GM19240 (cell line): Measurements from ENCODE around the gene LCN15.
A peak's percentile ranks its signal among the peaks of the same experiment; 100 is the strongest.
"Not testable (repeated sequence)": the region's sequence is repeated elsewhere in the genome, so short reads cannot be mapped to it uniquely, and the experiment has no call there.

Source experiments
- DNase-seq: peaks from one replicate; pipeline ENCODE4 v3.0.0; 2011; ENCODE audit warnings: low spot score; ENCODE audit not compliant: insufficient read length

The LCN15 gene

DNA sequence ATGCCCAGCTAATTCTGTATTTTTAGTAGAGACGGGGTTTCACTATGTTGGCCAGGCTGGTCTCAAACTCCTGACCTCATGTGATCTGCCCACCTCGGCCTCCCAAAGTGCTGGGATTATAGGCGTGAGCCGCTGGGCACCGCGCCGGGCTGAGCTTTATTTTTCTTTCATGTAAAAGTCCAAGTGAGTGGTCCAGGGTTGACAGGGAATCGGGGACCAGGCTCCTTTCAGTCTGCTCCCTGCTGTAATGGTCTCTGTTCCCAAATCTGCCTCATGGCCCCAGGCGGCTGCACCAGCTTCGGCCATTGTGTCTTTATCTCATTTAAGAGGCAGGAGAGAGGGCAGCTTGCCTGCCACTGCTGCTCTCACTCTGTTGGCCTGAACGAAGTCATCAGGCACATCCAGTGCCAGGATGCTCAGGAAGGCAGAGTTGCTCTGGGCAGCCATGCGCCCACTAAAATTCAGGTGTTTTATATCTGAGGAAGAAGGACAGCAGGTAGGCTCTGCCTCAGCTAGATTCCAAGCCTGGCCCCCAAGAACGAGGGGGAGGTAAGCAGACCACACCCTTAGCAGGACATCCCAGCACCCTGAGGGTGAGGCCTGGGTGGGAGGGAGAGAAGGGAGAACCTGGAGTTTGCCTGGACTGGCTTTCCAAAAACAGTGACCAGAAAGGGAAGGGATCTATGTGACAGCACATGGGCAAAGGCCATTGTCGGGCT, 30.1 kb upstream of the LCN15 start:
- DNase-seq = no peak

DNA sequence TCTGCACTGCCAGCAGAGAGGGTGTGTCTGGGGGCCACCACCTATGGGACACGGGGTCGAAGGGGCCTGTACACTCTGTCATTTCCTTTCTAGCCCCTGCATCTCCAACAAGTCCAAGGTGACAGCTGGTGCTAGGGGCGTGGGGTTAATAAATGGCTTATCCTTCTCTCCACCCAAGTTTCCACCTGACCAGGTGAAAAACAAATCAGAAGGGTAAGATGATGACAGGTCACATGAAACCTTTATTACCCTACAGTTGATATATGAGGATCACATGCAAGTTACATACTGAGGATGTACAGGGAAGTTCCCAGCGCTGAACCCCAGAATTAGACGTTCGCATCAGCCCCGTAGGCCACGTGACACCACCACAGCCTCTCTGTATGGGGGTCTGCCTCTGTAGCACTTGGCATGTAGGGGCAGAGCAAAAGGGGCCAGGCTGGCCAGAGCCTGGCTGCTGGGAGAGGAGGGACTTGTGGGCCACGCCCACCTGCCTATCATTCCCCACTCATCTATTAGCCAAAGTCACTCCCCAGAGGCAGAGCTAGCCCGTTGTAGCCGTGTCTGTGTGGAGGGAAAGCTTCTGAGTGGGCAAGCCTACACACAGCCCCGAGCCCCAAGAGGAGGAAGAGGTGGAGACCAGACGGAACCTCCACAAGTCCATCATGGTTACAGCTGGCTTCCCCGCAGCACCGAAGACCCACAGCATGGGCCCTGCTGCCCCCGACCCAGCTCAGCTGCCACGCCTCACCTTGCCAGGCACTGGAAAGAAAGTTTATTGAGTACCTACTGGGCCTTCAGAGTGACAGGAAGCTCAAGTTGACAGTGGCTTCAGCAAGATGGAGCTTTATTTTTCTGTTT, 29.0 kb upstream of the LCN15 start:
- DNase-seq = no peak

DNA sequence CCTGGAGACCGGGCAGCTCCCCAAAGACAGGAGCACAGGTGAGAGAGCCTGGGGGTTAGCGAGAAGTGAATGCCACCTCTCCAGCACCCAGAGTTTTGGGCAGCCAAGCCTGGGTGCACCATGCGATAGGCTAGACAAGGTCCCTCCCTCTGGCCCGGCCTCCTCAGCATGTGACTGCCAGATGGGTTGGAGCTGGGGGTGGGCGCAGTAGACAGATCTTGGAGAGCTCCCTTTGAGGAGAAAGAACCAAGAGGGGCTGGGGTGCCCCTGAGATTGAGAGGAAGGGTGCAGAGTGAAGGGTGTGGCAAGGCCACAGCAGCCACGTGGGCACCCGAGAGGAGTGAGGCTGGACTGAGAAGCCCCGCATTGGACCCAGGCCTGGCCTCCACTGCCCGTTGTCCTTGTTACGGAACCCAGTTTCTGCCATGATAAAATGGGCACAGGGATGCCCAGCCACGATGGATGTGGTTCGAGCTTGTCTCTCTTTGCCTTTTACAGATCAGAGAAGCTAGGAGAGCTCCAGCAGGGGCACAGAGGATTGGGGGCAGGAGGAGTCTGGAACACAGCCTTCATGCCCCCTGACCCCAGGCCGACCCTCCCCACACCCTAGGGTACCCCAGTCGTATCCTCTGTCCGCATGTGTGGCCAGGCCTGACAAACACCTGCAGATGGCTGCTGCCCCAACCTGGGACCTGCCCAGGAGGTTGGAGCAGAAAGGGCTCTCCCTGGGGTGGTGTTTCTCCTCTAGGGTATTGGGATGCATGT, 28.2 kb upstream of the LCN15 start:
- DNase-seq = no peak

DNA sequence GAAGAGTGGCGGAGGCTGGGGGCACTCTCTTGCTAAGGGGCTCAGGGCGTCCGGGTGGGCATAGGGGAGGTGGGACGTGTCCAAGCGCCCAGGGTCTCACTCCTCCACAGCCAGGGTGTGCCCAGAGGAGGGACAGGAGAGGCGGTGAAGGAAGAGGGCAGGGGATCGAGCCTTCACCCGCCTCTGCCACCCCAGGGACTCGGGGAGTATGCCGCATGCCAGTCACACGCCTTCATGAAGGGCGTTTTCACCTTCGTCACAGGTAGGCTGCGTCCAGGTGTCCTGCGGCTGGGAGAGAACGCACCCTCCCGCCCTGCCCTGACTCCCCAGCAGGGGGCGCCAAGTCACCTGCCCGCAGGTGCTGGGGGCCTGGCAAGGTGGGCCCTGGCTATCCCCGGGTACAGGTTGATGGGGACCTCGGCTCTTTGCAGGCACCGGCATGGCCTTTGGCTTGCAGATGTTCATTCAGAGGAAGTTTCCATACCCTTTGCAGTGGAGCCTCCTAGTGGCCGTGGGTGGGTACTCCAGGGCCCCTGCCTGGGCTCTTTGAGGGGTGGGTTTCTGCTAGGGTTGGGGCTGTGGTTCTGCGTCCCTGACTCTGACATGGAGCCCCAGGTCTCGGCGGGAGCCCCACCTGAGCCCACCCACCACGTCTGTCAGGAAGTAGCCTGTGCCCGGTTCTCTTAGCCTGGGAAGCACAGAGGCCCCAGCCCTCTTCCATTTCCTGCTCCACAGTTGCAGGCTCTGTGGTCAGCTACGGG, 27.4 kb upstream of the LCN15 start:
- DNase-seq = no peak

DNA sequence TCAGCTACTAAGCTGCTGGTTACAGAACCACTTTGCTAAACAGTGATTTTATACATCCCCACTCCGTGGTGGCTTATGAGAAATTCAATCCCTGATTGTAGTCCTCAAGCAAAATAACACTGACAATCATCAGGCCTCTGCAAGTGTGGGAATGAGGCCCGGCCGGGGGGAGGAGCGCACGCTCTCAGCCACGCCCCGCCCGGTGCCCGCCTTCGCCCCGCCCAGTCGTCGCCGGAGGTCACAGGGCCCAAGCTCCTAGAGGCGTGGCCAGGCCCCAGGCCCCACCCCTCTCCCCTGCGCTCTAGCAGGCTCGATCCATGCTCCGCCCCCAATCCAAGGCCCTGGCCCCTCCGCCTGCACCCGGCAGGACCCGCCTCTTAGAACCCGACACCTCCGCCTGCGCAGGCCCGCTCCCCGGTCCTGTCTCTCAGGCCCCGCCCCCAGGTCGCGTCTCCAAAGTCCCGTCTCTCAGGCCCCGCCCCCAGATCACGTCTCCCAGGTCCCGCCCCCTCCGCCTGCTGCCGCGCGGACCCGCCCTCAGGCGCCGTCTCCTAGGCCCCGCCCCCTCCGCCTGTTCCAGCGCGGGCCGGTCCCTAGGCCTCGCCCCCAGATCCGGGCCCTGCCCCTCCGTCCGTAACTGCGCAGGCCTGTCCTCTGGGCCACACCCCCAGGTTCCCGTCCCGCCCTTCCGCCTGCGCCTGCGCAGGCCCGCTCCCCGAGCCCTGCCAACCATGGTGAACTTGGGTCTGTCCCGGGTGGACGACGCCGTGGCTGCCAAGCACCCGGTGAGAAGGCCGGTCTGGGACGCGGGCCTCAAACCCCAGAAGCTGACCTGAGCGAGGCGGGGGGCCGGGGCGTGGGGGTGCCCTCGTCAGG, 26.6 kb upstream of the LCN15 start, which contains the start of gene TMEM141:
Gene TMEM141, plus strand, starts transcription at position 705 of the 876 bp plus-strand sequence. Its CDS starts 27 bp downstream, at position 732.
- peak; percentile 85 for DNase-seq

DNA sequence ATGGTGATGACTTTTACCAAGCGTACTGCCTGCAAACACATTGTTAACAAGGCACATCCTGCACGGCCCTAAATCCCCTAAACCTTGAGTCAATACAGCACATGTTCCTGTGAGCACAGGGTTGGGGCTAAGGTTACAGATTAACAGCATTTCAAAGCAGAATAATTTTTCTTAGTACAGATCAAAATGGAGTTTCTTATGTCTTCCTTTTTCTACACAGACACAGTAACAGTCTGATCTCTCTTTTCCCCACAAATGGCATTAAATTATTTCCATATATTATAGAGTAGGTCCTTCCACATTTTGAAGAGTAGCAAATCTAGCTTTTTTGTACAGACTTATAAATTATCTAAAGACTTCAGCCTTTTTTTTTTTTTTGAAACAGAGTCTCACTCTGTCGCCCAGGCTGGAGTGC, 25.2 kb upstream of the LCN15 start:
- DNase-seq = no peak

DNA sequence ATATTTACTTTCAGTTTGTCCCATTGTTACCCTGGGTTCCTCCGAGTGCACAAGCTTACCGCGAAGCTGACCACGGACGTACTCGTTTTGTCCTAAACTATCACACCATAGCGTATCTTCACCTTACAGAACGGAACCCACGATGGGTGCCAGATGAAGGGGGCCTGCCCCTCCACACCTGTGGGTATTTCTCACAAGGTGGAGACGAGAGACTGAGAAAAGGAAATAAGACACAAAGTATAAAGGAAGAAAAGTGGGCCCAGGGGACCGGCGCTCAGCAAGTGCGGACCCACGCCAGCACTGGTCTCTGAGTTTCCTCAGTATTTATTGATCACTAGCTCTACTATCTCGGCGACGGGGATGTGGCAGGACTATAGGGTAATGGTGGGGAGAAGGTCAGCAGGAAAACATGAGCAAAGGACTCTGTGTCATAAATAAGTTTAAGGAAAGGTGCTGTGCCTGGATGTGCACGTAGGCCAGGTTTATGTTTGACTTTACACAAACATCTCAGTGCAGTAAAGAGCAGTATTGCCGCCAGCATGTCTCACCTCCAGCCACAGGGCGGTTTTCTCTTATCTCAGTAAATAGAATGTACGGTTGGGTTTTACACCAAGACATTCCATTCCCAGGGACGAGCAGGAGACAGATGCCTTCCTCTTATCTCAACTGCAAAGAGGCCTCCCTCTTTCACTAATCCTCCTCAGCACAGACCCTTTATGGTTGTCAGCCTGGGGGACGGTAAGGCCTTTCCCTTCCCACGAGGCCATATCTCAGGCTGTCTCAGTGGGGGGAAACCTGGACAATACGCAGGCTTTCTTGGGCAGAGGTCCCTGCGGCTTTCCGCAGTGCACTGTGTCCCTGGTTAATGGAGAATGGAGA, 24.6 kb upstream of the LCN15 start:
- DNase-seq = not testable (repeated sequence)

DNA sequence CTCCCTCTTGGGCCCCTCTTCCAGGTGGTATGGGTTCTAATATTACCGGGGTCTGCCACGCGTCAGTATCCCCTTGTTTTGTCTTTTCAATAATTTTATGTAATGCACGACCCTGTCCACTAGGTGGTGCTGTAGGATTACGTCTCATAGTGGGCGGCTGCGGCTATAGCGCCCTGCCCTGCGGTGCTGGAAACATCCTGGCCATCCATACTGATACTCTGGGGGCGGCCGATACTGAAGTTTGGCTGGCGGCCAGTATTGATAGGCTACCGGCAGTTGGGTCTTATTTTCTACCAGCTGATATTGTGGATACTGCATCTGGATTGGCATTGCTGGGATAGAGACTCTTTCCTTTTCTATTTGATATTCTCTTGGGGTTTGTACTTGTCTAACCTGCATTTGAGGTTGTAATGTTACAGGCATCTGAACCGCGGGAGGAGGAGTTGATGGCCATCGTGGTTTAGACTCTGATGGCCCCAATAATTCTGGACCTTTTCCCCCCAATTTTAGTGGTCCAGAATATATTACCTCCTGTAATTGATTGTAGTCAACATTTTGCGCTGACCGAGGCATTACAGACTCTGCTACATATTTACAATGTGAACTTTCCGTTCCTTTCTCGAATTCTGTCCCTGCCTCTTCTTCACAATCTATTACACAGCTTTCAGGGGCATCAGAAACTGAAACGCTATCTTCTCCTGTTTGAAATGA, 23.5 kb upstream of the LCN15 start:
- DNase-seq = no peak

DNA sequence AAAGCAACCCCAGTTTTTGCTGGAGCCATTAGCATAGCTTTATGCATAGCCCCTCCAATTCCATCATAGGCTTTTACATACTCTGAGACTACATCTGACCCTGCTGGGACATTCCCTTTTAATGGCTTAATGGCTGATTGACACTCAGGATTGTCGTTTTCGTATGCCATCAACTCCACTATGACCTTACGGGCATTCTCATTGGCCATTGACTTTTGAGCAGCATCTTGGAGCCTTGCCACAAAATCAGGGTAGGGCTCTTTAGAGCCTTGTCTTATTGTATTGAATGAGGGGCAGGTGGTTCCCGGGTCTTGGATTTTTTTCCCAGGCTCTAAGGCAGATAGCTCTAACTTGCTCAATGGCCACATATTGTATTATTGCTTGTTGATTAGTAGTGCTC, 22.7 kb upstream of the LCN15 start:
- DNase-seq = not testable (repeated sequence)

DNA sequence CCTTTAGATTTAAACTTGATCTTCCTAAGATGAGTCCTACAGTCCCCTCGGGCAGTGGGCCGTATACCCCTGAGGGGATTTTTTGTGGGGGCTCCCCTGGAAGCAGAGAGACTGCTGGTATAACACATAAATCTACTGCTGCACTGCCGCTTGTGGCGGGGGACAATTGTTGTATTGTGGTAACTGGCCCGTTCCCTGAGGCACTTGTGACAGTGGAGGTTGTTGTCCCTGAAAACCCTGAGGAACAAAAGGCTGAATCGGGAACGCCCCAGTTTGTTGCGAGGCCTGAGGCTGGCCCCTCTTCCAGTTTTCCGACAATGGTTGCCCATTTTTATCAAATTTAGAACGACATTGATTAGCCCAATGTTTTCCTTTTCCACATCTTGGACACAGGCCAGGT, 22.1 kb upstream of the LCN15 start:
- DNase-seq = no peak

DNA sequence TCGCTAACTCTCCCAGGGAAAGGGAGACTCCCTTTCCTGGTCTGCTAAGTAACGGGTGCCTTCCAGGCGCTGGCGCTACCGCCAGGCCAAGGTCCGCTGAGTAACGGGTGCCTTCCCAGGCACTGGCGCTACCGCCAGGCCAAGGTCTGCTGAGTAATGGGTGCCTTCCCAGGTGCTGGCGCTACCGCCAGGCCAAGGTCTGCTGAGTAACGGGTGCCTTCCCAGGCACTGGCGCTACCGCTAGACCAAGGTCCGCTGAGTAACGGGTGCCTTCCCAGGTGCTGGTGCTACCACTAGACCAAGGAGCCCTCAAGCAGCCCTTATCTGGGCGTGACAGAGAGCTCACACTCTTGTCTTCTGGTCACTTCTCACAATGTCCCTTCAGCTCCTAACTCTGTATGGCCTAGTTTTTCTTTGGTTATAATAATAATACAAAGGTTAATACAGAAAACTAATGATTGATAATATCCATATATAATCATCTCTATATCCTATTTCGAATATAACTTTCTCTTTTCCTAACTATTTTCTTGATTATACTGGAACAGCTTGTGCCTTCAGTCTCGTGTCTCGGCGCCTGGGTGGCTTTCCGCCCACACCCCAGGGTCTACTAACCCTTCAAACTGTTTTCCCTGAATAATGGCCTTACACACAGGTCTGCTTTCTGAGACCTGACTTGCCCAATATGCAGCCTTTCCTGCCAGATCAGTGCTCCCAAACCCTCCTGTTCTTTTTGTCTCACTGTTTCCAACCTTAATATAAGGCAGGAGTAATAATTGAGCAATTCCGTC, 21.4 kb upstream of the LCN15 start:
- DNase-seq = not testable (repeated sequence)

DNA sequence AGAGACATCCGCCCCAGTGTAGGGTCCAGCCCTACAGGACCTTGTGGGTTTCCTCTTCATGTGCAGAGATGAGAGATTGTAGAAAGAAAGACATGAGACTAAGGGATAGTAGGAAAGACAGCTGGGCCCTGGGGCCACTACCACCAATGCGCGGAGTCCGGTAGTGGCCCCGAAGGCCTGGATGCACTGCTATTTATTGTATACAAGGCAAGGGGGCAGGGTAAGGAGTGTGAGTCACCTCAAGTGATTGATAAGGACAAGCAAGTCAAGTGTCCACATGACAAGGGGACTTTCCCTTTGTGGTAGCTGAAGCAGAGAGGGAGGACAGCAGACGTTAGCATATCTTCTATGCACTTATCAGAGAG, 20.7 kb upstream of the LCN15 start:
- DNase-seq = no peak

DNA sequence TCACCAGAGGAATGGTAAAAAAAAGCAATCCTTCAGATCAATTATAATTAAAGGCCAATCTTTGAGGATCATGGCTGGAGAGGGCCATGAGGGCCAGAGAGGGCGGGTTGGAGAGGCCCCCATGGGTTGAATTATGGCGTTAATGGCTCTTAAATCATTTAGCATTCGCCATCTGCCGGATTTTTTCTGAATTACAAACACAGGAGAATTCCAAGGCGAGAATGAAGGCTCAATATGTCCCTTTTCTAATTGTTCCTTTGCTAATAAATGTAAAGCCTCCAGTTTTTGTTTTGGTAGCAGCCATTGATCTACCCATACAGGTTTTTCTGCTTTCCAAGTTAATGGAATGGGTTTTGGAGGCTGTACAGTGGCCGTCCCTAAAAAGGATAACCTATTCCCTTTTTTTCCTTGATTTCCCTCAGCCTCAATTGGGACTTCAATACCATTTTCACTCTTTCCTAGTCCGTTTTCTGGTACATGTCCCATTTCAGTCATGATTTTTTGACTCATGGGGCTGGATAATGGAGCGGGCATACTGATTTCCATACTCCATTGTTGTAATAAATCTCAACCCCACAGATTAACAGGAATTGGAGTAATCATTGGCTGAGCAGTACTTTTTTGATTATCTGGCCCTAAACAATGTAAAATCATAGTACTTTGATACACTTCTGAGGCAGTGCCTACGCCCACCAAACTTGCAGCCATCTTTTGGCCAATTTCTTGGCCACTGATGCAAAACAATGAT, 20.1 kb upstream of the LCN15 start:
- DNase-seq = no peak

DNA sequence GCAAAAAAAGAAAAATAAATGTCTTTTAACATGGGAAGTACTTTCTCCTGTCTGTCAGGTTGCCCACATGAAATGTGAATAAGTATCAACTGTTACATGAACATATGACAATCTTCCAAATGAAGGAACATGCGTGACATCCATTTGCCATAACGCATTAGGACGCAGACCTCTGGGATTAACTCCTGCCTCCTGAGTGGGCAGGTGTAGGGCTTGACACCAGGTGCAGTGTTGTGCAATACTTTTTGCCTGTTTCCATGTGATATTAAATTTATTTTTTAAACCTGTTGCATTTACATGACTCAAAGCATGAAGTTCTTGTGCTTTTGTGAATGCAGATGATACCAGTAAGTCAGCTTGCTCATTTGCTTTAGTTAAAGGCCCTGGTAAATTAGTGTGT, 18.1 kb upstream of the LCN15 start:
- DNase-seq = no peak

DNA sequence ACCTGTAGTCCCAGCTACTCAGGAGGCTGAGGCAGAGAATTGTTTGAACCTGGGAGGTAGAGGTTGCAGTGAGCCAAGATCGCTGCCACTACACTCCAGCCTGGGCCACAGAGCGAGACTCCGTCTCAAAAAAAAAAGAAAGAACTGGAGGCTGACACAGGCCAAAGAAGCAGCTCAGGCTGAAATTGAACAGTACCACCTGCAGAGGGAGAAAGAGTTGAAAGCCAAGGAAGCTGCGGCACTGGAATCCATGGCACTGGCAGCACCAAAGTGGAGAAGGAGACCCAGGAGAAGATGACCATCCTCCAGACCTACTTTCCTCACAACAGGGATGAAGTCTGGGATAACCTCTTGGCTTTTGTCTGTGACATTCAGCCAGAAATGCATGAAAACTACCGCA, 15.5 kb upstream of the LCN15 start:
- DNase-seq = no peak

DNA sequence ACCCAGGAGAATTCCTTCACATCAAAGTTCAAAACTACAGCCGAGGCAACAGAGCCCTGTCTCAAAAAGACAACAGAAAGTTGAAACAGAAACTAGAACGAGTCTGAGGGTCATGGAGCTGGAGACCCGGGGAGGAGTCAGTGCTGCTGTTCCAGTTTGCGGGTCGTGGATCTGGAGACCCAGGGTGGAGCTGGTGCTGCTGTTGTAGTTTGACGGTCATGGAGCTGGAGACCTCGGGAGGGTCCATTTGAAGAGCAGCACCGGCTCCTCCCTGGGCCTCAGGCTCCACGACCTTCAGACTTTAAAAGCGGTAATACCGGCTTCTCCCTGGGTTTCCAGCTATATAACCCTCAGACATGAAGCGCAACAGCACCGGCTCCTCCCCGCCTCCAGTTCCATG, 13.0 kb upstream of the LCN15 start:
- DNase-seq = no peak

DNA sequence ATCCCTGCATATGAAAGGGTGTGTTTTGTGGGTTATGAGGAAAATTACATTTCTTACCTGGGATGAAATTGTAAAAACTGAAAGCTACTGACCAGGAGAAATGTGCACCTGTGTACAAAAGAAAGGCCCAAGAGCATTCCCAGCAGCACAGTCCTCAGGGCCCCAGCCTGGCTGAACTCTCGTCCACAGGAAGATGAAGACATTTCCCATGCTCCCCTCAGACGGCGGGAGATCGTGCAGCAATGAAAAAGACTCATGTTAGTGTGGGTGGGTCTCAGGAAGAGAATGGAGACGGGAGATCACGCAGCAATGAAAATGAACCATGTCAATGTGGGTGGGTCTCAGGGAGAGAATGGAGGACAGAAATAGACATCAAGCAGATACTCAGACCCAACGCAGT, 12.6 kb upstream of the LCN15 start:
- no peak for DNase-seq
